Astrocyte of the spinal cord (primary cell): ENCODE data around the gene PRODH2.
"Not testable (repeated sequence)": the region's sequence is repeated elsewhere in the genome, so short reads cannot be mapped to it uniquely, and the experiment has no call there.

Source experiments
- DNase-seq: peaks from one replicate; pipeline ENCODE4 v3.0.0; 2011; ENCODE audit warnings: low read depth, low spot score
- H3K4me3 ChIP-seq: 2 replicates; pipeline ENCODE4 v1.5.1; 2011; ENCODE audit warnings: low read depth, mild to moderate bottlenecking, low read length, moderate library complexity
- CTCF ChIP-seq: IDR thresholded peaks from 2 replicates; pipeline ENCODE4 v1.5.1; 2012; ENCODE audit warnings: low read depth, mild to moderate bottlenecking, low read length, inconsistent platforms
- in situ Hi-C: cut with HindIII; loops from 2 replicates; pipeline ENCODE4 v1.10.0; 2017; ENCODE audit warnings: low sequenced_read_pairs

The PRODH2 gene

GRCh38 chr19:35775298-35776101, 37.1 kb downstream of the PRODH2 start, which contains the start of gene ARHGAP33:
ARHGAP33 (plus strand) TSS chr19:35775564; CDS start chr19:35775659, 95 bp downstream.
- peak within 1 kb of the TSS; percentile 70 for H3K4me3 ChIP-seq
- DNase-seq = peak; percentile 96
- in situ Hi-C loops = no loop called here
- TF ChIP-seq CTCF = no peak

- H3K4me3 ChIP-seq = no peak overlapping the region
- no peak for DNase-seq
- no peak for TF ChIP-seq CTCF
- in situ Hi-C loops = no loop called here
These were observed 37.7 kb downstream of the PRODH2 start for GRCh38 chr19:35775046-35775297.

GRCh38 chr19:35774274-35775045, 38.2 kb downstream of the PRODH2 start:
- in situ Hi-C loops = no loop called here

GRCh38 chr19:35773020-35773806, 39.4 kb downstream of the PRODH2 start:
- no peak for TF ChIP-seq CTCF
- DNase-seq = no peak
- in situ Hi-C loops = no loop called here
- no peak overlapping the region for H3K4me3 ChIP-seq

More at GRCh38 chr19:35774274-35775045, 38.2 kb downstream of the PRODH2 start:
- no peak for DNase-seq
- no peak overlapping the region for H3K4me3 ChIP-seq
- no peak for TF ChIP-seq CTCF

- DNase-seq, H3K4me3 ChIP-seq, in situ Hi-C loops: not testable (repeated sequence)
These were observed 40.3 kb downstream of the PRODH2 start for GRCh38 chr19:35772362-35772761.

GRCh38 chr19:35768082-35768421, 44.6 kb downstream of the PRODH2 start:
- in situ Hi-C loops = no loop called here
- no peak for DNase-seq
- TF ChIP-seq CTCF = no peak
- H3K4me3 ChIP-seq = no peak overlapping the region
